ENCODE data around the gene PPP4R2.

DNA sequence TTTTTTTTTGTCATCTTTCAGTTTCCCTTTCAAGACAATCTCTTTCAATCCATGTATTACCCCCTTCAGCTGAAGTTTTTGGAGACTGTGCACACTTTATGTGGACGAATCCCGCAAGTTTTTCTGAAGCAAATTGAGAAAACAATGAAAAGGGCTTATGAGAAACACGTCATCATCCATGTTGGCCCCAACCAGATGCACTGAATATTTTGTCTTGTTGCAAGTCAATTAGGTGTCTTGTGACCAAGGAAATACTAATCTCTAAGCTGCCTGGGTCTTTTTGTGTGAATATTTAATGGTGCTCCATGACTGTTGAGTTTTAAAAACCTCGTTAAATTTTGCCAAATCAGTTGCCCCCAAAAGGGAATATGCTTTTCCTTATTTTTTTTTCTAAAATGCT lies 21.7 kb upstream of the PPP4R2 start:
- TF ChIP-seq CTCF (IDR thresholded peaks at IDR 0.05) (no peak), POLR2A (IDR thresholded peaks at IDR 0.05) (no peak)
